Measurements from ENCODE around the gene PCNX2.

Gene PCNX2

GRCh38 chr1:233248014-233248413, 47.5 kb downstream of the PCNX2 start:
- no peaks in the 10 kb centered on the region for H3K4me1 ChIP-seq (ENCODE audit: insufficient read depth, poor library complexity, severe bottlenecking)
- ATAC-seq (ENCODE audit: low read depth) (no peak), DNase-seq (ENCODE audit: low spot score) (no peak)
- no peak overlapping the region for H3K27ac ChIP-seq (ENCODE audit: poor library complexity, severe bottlenecking)
- no peak overlapping the region for H3K4me3 ChIP-seq (ENCODE audit: severe bottlenecking)
- H3K36me3 ChIP-seq (ENCODE audit: low read depth), result peaks cover 34% of the 10 kb centered on the region
- H3K27me3 ChIP-seq (ENCODE audit: insufficient read depth, poor library complexity, severe bottlenecking), result no peaks in the 10 kb centered on the region
- no peaks in the 10 kb centered on the region for H3K9me3 ChIP-seq (ENCODE audit: severe bottlenecking)
- no peak for TF ChIP-seq CTCF (IDR thresholded peaks at IDR 0.05; ENCODE audit: poor library complexity, severe bottlenecking)

- no peaks in the 10 kb centered on the region for H3K4me1 ChIP-seq (ENCODE audit: insufficient read depth, poor library complexity, severe bottlenecking)
- H3K27ac ChIP-seq (ENCODE audit: poor library complexity, severe bottlenecking), result no peak overlapping the region
- no peak for DNase-seq (ENCODE audit: low spot score)
- no peak for TF ChIP-seq CTCF (IDR thresholded peaks at IDR 0.05; ENCODE audit: poor library complexity, severe bottlenecking)
- ATAC-seq (ENCODE audit: low read depth), result no peak
- H3K36me3 ChIP-seq (ENCODE audit: low read depth), result peaks cover 27% of the 10 kb centered on the region
- H3K27me3 ChIP-seq (ENCODE audit: insufficient read depth, poor library complexity, severe bottlenecking), result no peaks in the 10 kb centered on the region
- no peaks in the 10 kb centered on the region for H3K9me3 ChIP-seq (ENCODE audit: severe bottlenecking)
- no peak overlapping the region for H3K4me3 ChIP-seq (ENCODE audit: severe bottlenecking)
These were observed 48.6 kb downstream of the PCNX2 start for GRCh38 chr1:233246965-233247364.

- H3K27ac ChIP-seq (ENCODE audit: poor library complexity, severe bottlenecking), result no peak overlapping the region
- DNase-seq (ENCODE audit: low spot score), result no peak
These were observed 50.2 kb downstream of the PCNX2 start for GRCh38 chr1:233245191-233245765.

GRCh38 chr1:233244183-233244582, 51.3 kb downstream of the PCNX2 start:
- ATAC-seq (ENCODE audit: low read depth), result no peak
- TF ChIP-seq CTCF (IDR thresholded peaks at IDR 0.05; ENCODE audit: poor library complexity, severe bottlenecking), result no peak
- no peak overlapping the region for H3K4me3 ChIP-seq (ENCODE audit: severe bottlenecking)
- no peaks in the 10 kb centered on the region for H3K4me1 ChIP-seq (ENCODE audit: insufficient read depth, poor library complexity, severe bottlenecking)
- no peaks in the 10 kb centered on the region for H3K9me3 ChIP-seq (ENCODE audit: severe bottlenecking)
- H3K36me3 ChIP-seq (ENCODE audit: low read depth), result peaks cover 11% of the 10 kb centered on the region; the same call in 1 of the 2 replicates
- H3K27me3 ChIP-seq (ENCODE audit: insufficient read depth, poor library complexity, severe bottlenecking), result no peaks in the 10 kb centered on the region
- DNase-seq (ENCODE audit: low spot score), result no peak
- no peak overlapping the region for H3K27ac ChIP-seq (ENCODE audit: poor library complexity, severe bottlenecking)

More at GRCh38 chr1:233245191-233245765, 50.2 kb downstream of the PCNX2 start:
- Histone ChIP-seq H3K27me3 (ENCODE audit: insufficient read depth, poor library complexity, severe bottlenecking) (no peaks in the 10 kb centered on the region), H3K9me3 (ENCODE audit: severe bottlenecking) (no peaks in the 10 kb centered on the region), H3K4me3 (ENCODE audit: severe bottlenecking) (no peak overlapping the region), H3K36me3 (ENCODE audit: low read depth) (peaks cover 19% of the 10 kb centered on the region), H3K4me1 (ENCODE audit: insufficient read depth, poor library complexity, severe bottlenecking) (no peaks in the 10 kb centered on the region)
- TF ChIP-seq CTCF (IDR thresholded peaks at IDR 0.05; ENCODE audit: poor library complexity, severe bottlenecking), result no peak
- ATAC-seq (ENCODE audit: low read depth), result no peak

- TF ChIP-seq CTCF (IDR thresholded peaks at IDR 0.05; ENCODE audit: poor library complexity, severe bottlenecking), result no peak
- Histone ChIP-seq H3K4me3 (ENCODE audit: severe bottlenecking) (no peak overlapping the region), H3K27me3 (ENCODE audit: insufficient read depth, poor library complexity, severe bottlenecking) (no peaks in the 10 kb centered on the region), H3K27ac (ENCODE audit: poor library complexity, severe bottlenecking) (no peak overlapping the region), H3K9me3 (ENCODE audit: severe bottlenecking) (no peaks in the 10 kb centered on the region), H3K4me1 (ENCODE audit: insufficient read depth, poor library complexity, severe bottlenecking) (no peaks in the 10 kb centered on the region), H3K36me3 (ENCODE audit: low read depth) (0 out of 2 replicates have a peak, but pooled peaks cover 9% of the 10 kb centered on the region)
- DNase-seq (ENCODE audit: low spot score) (no peak), ATAC-seq (ENCODE audit: low read depth) (no peak)
These were observed 52.6 kb downstream of the PCNX2 start for GRCh38 chr1:233242827-233243483.

Data from RWPE2 (cell line).